Measurements from ENCODE around the gene PRKCZ. TPM values are rescaled to one million over a fixed set of nuclear protein-coding genes. Genes with fewer than 3 reads are reported as not detected.
"Not testable (repeated sequence)": the region's sequence is repeated elsewhere in the genome, so short reads cannot be mapped to it uniquely, and the experiment has no call there.

Gene PRKCZ
- total RNA-seq, 1 donor from 2014 or later = 22.1 TPM

DNA sequence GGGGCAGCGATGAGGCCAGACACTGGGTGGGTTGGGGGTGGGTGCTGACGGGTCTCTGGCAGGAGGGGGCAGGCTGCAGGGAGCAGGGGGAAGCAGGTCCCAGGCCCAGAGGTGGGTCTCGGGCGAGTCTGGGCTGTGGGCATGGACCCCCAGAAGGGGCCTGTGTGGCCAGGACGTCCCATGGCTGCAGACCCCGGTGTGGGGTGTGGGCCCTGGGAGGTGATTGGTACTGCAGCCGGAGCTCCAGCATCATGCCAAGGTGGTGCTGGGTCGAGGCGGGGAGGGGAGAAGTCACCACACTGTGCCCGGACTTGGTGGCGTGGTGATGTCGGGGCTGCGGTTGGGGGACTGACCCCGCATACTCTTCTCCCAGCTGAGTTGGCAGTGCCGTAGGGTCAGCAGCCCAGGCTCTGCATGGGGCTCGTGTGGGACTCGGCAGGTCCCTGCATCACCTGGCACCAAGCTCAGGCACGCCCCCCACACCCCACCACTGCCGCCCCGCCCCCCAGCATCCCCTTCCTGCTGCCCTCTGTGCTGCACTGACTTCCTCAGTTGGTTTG lies 31.2 kb downstream of the PRKCZ start:
- DNase-seq (ENCODE audit: low spot score) (no peak), ATAC-seq (no peak)

DNA sequence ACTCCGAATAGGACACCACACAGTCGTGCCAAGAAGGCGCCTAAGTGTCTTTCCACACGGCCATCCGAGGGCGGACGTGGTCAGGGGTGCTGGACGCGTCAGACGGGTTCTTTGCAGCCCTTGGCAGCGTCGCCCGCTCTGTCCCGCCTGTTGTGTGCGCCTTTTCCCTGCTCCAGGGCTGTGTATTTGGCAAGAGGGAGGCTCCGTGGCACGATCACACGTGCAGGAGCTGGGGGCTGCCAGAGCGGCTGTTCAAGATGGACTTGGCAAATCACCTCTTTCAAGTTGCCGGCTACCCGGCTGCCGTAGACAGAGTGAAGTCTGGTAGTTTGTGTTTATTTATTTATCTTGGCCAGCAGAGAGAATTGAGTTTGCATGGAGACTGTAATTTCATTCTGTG lies 31.9 kb downstream of the PRKCZ start:
- DNase-seq (ENCODE audit: low spot score) (no peak), ATAC-seq (no peak)

DNA sequence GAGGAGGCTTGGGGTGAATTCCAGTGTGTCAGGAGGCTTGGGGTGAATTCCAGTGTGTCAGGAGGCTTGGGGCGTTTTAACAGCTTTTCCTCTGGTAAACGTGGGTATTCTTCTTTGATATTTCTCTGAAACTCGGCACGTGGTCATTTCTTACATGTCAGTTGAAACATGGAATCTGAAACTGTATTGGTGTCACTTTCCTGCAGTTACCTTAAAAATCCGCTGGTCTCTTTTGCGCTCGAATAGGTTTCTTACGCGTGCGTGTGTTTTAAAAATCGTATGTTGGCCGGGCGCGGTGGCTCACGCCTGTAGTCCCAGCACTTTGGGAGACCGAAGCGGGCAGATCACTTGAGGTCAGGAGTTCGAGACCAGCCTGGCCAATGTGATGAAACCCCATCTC lies 33.5 kb downstream of the PRKCZ start:
- DNase-seq (ENCODE audit: low spot score) (no peak), ATAC-seq (no peak)

GRCh38 chr1:2084306-2084705 lies 34.1 kb downstream of the PRKCZ start:
- no peak for ATAC-seq
- DNase-seq (ENCODE audit: low spot score) = no peak

- no peak for ATAC-seq
- DNase-seq (ENCODE audit: low spot score) = no peak
These were observed 34.9 kb downstream of the PRKCZ start for GRCh38 chr1:2085080-2085479.

- ATAC-seq (no peak), DNase-seq (ENCODE audit: low spot score) (no peak)
These were observed 36.4 kb downstream of the PRKCZ start for GRCh38 chr1:2086446-2087078.

GRCh38 chr1:2087766-2088165 lies 37.6 kb downstream of the PRKCZ start:
- no peak for ATAC-seq
- no peak for DNase-seq (ENCODE audit: low spot score)

DNA sequence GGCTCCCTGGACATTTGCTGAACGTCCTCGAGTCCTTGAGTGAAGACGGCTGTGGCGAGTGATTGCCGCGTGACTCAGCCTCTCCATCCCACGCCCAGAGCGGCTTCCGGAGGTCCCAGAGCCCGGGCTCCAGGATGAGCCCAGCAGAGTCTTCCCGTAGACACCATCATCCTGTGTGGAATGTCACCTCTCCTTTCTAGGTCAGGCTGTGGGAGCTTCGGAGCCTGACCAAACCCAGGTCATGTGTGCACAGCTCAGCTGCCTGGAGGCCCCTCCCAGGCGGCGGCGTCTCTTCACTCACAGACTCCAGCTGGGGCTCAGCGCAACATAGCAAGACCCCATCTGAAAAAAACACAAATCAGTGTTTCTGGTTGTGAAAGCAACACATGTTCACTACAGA lies 38.2 kb downstream of the PRKCZ start:
- ATAC-seq (no peak), DNase-seq (ENCODE audit: low spot score) (no peak)

DNA sequence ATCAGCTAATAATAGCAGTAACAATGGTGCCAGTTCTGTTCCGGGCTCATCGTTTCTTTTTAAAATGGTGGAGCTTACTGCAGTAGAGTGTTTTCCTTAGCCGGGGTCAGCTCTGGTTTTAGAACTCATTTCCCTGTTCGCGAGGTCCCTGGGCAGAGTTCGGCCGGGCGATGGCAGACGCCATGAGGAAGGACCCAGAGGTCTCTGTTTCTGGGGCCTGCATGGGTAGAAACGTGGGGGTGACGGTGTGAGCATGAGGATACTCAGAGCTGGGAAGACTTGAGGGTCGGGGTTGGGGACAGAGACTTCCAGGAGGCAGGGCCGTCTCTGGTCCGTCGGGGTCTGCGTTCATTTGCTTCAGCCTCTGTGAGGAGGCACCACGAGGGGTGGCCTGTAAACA lies 38.8 kb downstream of the PRKCZ start:
- DNase-seq (ENCODE audit: low spot score) = no peak

GRCh38 chr1:2090216-2090890 lies 40.1 kb downstream of the PRKCZ start:
- ATAC-seq (no peak), DNase-seq (ENCODE audit: low spot score) (no peak)

More for the DNA sequence above, 38.8 kb downstream of the PRKCZ start:
- ATAC-seq = no peak

GRCh38 chr1:2091611-2092604 lies 41.7 kb downstream of the PRKCZ start:
- ATAC-seq (peak; percentile 62), DNase-seq (ENCODE audit: low spot score) (no peak)

DNA sequence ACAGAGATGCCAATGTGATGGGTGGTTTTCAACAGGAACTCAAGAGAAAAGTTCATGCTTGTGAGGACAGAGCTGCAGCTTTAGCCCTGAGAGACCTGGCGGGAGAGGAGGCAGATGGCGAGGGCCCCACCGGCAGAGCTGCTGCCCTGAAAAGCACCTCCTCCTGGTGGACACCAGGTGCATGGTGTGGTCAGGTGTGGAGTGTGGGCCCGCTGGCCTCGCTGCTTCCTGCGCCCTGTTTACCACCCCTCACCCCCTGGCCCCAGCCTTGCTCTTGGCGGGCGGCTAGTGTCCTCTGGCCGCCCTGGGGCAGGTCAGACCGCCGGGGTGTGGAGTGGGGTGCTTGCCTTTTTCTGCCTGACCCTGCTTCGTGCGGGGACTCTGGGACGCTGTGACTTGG lies 42.8 kb downstream of the PRKCZ start:
- DNase-seq (ENCODE audit: low spot score) (no peak), ATAC-seq (no peak)

DNA sequence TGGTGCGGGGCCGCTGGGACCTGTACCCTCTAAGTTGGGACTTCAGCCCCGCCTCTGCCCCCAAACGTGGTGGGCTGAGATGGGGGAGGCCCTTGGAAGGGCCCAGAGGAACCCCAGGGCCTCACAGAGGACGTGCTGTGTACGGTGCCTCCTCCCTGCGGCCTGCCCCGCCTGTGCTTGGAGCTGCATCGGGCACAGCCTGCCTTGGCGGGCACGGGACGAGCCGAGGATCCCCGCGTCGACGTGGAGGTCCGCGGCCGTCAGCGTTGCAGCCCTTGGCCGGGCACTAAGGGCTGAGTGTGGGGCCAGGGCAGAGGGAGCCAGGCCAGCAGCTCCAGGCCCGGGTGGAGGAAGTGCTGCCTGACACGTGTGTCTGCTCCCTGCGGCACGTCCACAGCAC lies 43.4 kb downstream of the PRKCZ start:
- ATAC-seq (no peak), DNase-seq (ENCODE audit: low spot score) (no peak)

- not testable (repeated sequence) for ATAC-seq; DNase-seq (ENCODE audit: low spot score)
These were observed 44.3 kb downstream of the PRKCZ start for GRCh38 chr1:2094269-2095158.

DNA sequence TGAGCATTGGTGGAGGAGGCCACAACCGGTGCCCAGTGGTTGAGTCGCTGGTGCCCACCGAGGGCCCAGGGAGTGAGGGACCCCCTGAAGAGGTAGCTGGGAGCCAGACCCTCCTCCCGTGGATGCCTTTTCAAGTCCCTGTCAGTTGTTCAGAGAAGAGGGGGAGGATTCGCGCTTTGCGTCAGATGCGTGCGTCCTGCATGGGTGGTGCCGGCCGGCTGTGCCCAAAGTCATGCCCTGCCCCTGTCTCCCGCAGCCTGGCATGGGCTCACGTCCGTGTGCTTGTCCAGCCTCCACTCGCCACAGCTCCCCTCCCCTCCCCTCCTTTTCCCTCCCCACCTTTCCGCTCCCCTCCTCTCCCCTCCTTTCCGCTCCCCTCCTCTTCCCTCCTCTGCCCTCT lies 45.2 kb downstream of the PRKCZ start:
- ATAC-seq = no peak
- no peak for DNase-seq (ENCODE audit: low spot score)

- DNase-seq (ENCODE audit: low spot score) (no peak), ATAC-seq (no peak)
These were observed 45.9 kb downstream of the PRKCZ start for GRCh38 chr1:2095981-2096736.

GRCh38 chr1:2097386-2098300 lies 47.4 kb downstream of the PRKCZ start:
- no peak for ATAC-seq
- DNase-seq (ENCODE audit: low spot score) = no peak

- ATAC-seq (no peak), DNase-seq (ENCODE audit: low spot score) (no peak)
These were observed 48.1 kb downstream of the PRKCZ start for GRCh38 chr1:2098301-2098698.
